IMR-90 (cell line): ENCODE measurements around the gene RPLP1. TPM values are rescaled to one million over a fixed set of nuclear protein-coding genes. Genes with fewer than 3 reads are reported as not detected.

Experiments used
- ATAC-seq: fragments of 200-7000 bp; cut with Tn5 transposase; 2 replicates; pipeline ENCODE4 v1.9.1; 2020; ENCODE audit warnings: low read depth, mild to moderate bottlenecking, moderate library complexity
- BruUV-seq: library from RNA; stranded (reverse); fragments of 400-500 nt; replicated peaks from 2 replicates; lab custom pipeline; 2021; lab: Mats Ljungman, UMichigan
- CTCF ChIA-PET: fragments of 300-600 bp; formaldehyde crosslinking; extraction: SDS; loops from one replicate; lab custom pipeline; 2021; ENCODE audit warnings: antibody characterized with exemption; lab: Yijun Ruan, JAX
- POLR2A ChIA-PET: fragments of 300-600 bp; sonication (Branson Sonifier 250); formaldehyde crosslinking; loops from one replicate; lab custom pipeline; 2022; ENCODE audit warnings: antibody characterized with exemption; ENCODE audit not compliant: unreplicated experiment; lab: Charles Lee
- DNase-seq: peaks from one replicate; pipeline ENCODE4 v3.0.0; 2013
- H2AFZ ChIP-seq: replicated peaks from 2 replicates; pipeline ENCODE3; 2013; ENCODE audit warnings: low read length, mild to moderate bottlenecking; ENCODE audit not compliant: poor library complexity
- H2AK5ac ChIP-seq: 2 replicates; pipeline ENCODE4 v1.6.1; 2013; ENCODE audit warnings: low read depth, low read length, inconsistent platforms
- H2AK9ac ChIP-seq: replicated peaks from 2 replicates; pipeline ENCODE3; 2013; ENCODE audit warnings: mild to moderate bottlenecking, low read depth, low read length, moderate library complexity; ENCODE audit not compliant: poor library complexity
- H2BK120ac ChIP-seq: 2 replicates; pipeline ENCODE4 v1.6.1; 2013; ENCODE audit warnings: low read depth, low read length, inconsistent platforms
- H2BK15ac ChIP-seq: 3 replicates; pipeline ENCODE4 v1.6.1; 2013; ENCODE audit warnings: low read depth, low read length, inconsistent platforms
- H2BK20ac ChIP-seq: 2 replicates; pipeline ENCODE4 v1.6.1; 2013; ENCODE audit warnings: low read depth, mild to moderate bottlenecking, inconsistent platforms, low read length, moderate library complexity
- H2BK5ac ChIP-seq: 2 replicates; pipeline ENCODE4 v1.6.1; 2013; ENCODE audit warnings: mild to moderate bottlenecking, low read depth, low read length, inconsistent platforms; ENCODE audit not compliant: poor library complexity, severe bottlenecking
- H3K14ac ChIP-seq: replicated peaks from 2 replicates; pipeline ENCODE4 v1.6.1; 2013; ENCODE audit warnings: low read depth, low read length, inconsistent platforms
- H3K18ac ChIP-seq: 2 replicates; pipeline ENCODE4 v1.6.1; 2013; ENCODE audit warnings: low read depth, low read length, control low read depth
- H3K23ac ChIP-seq: 2 replicates; pipeline ENCODE4 v1.6.1; 2013; ENCODE audit warnings: low read depth, low read length, inconsistent platforms
- H3K27ac ChIP-seq: 2 replicates; pipeline ENCODE4 v1.5.1; 2013; ENCODE audit warnings: mild to moderate bottlenecking, control low read depth, low read length; ENCODE audit not compliant: insufficient read depth
- H3K27me3 ChIP-seq: 2 replicates; pipeline ENCODE4 v1.6.1; 2013; ENCODE audit warnings: low read length; ENCODE audit not compliant: control insufficient read depth, insufficient read depth
- H3K36me3 ChIP-seq: 2 replicates; pipeline ENCODE4 v1.6.1; 2013; ENCODE audit warnings: low read length, mixed read lengths; ENCODE audit not compliant: control insufficient read depth, insufficient read depth
- H3K4ac ChIP-seq: 2 replicates; pipeline ENCODE4 v1.6.1; 2013; ENCODE audit warnings: low read depth, low read length, inconsistent platforms
- H3K4me1 ChIP-seq: 2 replicates; pipeline ENCODE4 v1.6.1; 2013; ENCODE audit warnings: low read length, mixed read lengths; ENCODE audit not compliant: control insufficient read depth, insufficient read depth
- H3K4me2 ChIP-seq: 2 replicates; pipeline ENCODE4 v1.6.1; 2013; ENCODE audit warnings: low read depth, mild to moderate bottlenecking, control low read depth, low read length, moderate library complexity
- H3K4me3 ChIP-seq: 2 replicates; pipeline ENCODE4 v1.5.1; 2013; ENCODE audit warnings: low read depth, mild to moderate bottlenecking, control low read depth, low read length, moderate library complexity; ENCODE audit not compliant: insufficient read depth
- H3K56ac ChIP-seq: 2 replicates; pipeline ENCODE4 v1.6.1; 2013; ENCODE audit warnings: low read length, inconsistent platforms; ENCODE audit not compliant: insufficient read depth; ENCODE audit errors: extremely low read depth
- H3K79me1 ChIP-seq, 2 experiments: 2 replicates each; pipeline ENCODE4 v1.6.1; 2013; ENCODE audit warnings: low read length in 2 of 2, inconsistent platforms in 1 of 2, low read depth in 1 of 2
- H3K9ac ChIP-seq: 2 replicates; pipeline ENCODE4 v1.6.1; 2013; ENCODE audit warnings: low read depth, low read length, control low read depth
- H3K9me1 ChIP-seq: 2 replicates; pipeline ENCODE4 v1.6.1; 2013; ENCODE audit warnings: low read length, inconsistent platforms; ENCODE audit not compliant: insufficient read depth
- H3K9me3 ChIP-seq: 2 replicates; pipeline ENCODE4 v1.6.1; 2013; ENCODE audit warnings: low read length; ENCODE audit not compliant: control insufficient read depth, insufficient read depth
- H4K20me1 ChIP-seq: 2 replicates; pipeline ENCODE4 v1.6.1; 2013; ENCODE audit warnings: low read length, inconsistent platforms; ENCODE audit not compliant: insufficient read depth
- H4K5ac ChIP-seq: 2 replicates; pipeline ENCODE4 v1.6.1; 2013; ENCODE audit warnings: mild to moderate bottlenecking, low read depth, low read length, control low read depth
- H4K8ac ChIP-seq, 2 experiments: 2 replicates each; pipeline ENCODE4 v1.6.1; 2013; ENCODE audit warnings: low read depth in 2 of 2, low read length in 2 of 2, control low read depth in 1 of 2, inconsistent platforms in 1 of 2
- H4K91ac ChIP-seq: 2 replicates; pipeline ENCODE4 v1.6.1; 2013; ENCODE audit warnings: low read depth, low read length, inconsistent platforms; ENCODE audit not compliant: insufficient read depth
- CEBPB ChIP-seq: IDR thresholded peaks from 2 replicates; pipeline ENCODE4 v1.6.1; 2012; ENCODE audit warnings: low read depth, low read length, improper control_type of control experiment
- CHD1 ChIP-seq: IDR thresholded peaks from 2 replicates; pipeline ENCODE4 v1.6.1; 2012; ENCODE audit warnings: low read depth, low read length, improper control_type of control experiment
- ELK1 ChIP-seq: fragments of 150-350 bp; IDR thresholded peaks from 2 replicates; pipeline ENCODE4 v1.6.1; 2016; ENCODE audit warnings: low read depth, mild to moderate bottlenecking, low read length, moderate library complexity, borderline replicate concordance
- FOS ChIP-seq: fragments of 150-350 bp; IDR thresholded peaks from 2 replicates; pipeline ENCODE4 v1.6.1; 2016; ENCODE audit warnings: low read depth, low read length
- MAFK ChIP-seq: IDR thresholded peaks from 2 replicates; pipeline ENCODE4 v1.6.1; 2012; ENCODE audit warnings: low read depth, low read length, improper control_type of control experiment
- MAZ ChIP-seq: IDR thresholded peaks from 2 replicates; pipeline ENCODE4 v1.6.1; 2012; ENCODE audit warnings: low read depth, mild to moderate bottlenecking, low read length, improper control_type of control experiment, moderate library complexity, borderline replicate concordance
- MXI1 ChIP-seq: IDR thresholded peaks from 2 replicates; pipeline ENCODE4 v1.6.1; 2012; ENCODE audit warnings: low read depth, mild to moderate bottlenecking, low read length, moderate library complexity, borderline replicate concordance
- NFE2L2 ChIP-seq: fragments of 150-350 bp; IDR thresholded peaks from 2 replicates; pipeline ENCODE4 v1.6.1; 2016; ENCODE audit warnings: low read depth, mild to moderate bottlenecking, low read length
- RAD21 ChIP-seq: IDR thresholded peaks from 2 replicates; pipeline ENCODE4 v1.6.1; 2012; ENCODE audit warnings: low read length, improper control_type of control experiment
- RCOR1 ChIP-seq: IDR thresholded peaks from 2 replicates; pipeline ENCODE4 v1.6.1; 2012; ENCODE audit warnings: mild to moderate bottlenecking, low read length, improper control_type of control experiment; ENCODE audit not compliant: insufficient replicate concordance
- RFX5 ChIP-seq: IDR thresholded peaks from 2 replicates; pipeline ENCODE4 v1.8.0; 2012; ENCODE audit warnings: low read depth, mild to moderate bottlenecking, low read length, moderate library complexity
- SMC3 ChIP-seq: fragments of 150-350 bp; IDR thresholded peaks from 2 replicates; pipeline ENCODE4 v1.6.1; 2016; ENCODE audit warnings: low read depth, mild to moderate bottlenecking, antibody characterized with exemption, low read length, moderate library complexity
- USF2 ChIP-seq: fragments of 150-350 bp; IDR thresholded peaks from 2 replicates; pipeline ENCODE4 v1.6.1; 2017; ENCODE audit warnings: mild to moderate bottlenecking, antibody characterized with exemption, low read length, low read depth
- WGBS, 2 experiments: methylation state at CpG; one replicate each; pipeline versions ENCODE4 v1.1.5 to v1.1.7; 2013; ENCODE audit warnings: missing lambda C conversion rate in 2 of 2; ENCODE audit not compliant: insufficient read length in 1 of 2; ENCODE audit errors: extremely low coverage in 2 of 2; 5-methylcytosine and 5-hydroxymethylcytosine counted together
- dilution Hi-C: fragments of 300-500 bp; cut with HindIII; formaldehyde crosslinking; loops from one replicate; pipeline ENCODE4 v1.14.3; 2018; ENCODE audit warnings: low sequenced_read_pairs; ENCODE audit not compliant: unreplicated experiment
- in situ Hi-C: fragments of 300-500 bp; cut with MboI; formaldehyde crosslinking; loops from 3 replicates; pipeline ENCODE4 v1.14.3; 2019; ENCODE audit warnings: low sequenced_read_pairs, inconsistent platforms, mixed read lengths
- intact Hi-C: fragments of 100-400 bp; cut with micrococcal nuclease; formaldehyde crosslinking; loops from 2 replicates; pipeline ENCODE4 v1.10.0; 2022
- polyA plus RNA-seq, 3 experiments: library from polyadenylated mRNA; depleted of rRNA; stranded (reverse); fragments of >200 nt; gene quantifications; 2 replicates each; pipeline ENCODE4 v1.2.3, GENCODE V29; 2012; ENCODE audit warnings: low replicate concordance in 1 of 3
- total RNA-seq: library from RNA; depleted of rRNA; stranded (reverse); fragments of >200 nt; gene quantifications from 2 replicates; pipeline ENCODE4 v1.2.3, GENCODE V29; 2012

RPLP1 gene
- total and polyA plus RNA-seq, 2 of the 4 experiments (the other 2 are of a cell fraction), result 97.0 to 1,440 TPM

GRCh38 chr15:69480932-69481331, 28.3 kb downstream of the RPLP1 start:
- no peaks in the 10 kb centered on the region for H3K36me3 ChIP-seq
- no peak overlapping the region for H3K56ac ChIP-seq
- H2AK5ac ChIP-seq, result no peak overlapping the region
- no peak overlapping the region for H2BK15ac ChIP-seq
- no peak overlapping the region for H3K9ac ChIP-seq
- ChIA-PET CTCF (no interaction called here), POLR2A (interaction anchor here (0.6 kb wide), 2 partner anchors 70 to 493 kb away, joined by 3 to 4 read pairs; no protein-coding TSS in a partner anchor)
- no peak overlapping the region for H2AFZ ChIP-seq
- H3K9me3 ChIP-seq, result peaks cover 6% of the 10 kb centered on the region
- H2BK5ac ChIP-seq, result no peak overlapping the region
- H2BK120ac ChIP-seq, result no peak overlapping the region
- H2BK20ac ChIP-seq, result no peak overlapping the region
- no peak overlapping the region for H3K4me3 ChIP-seq
- peaks cover 36% of the 10 kb centered on the region for H3K27me3 ChIP-seq
- WGBS, 2 experiments, result no CpG with 5 or more reads among the region's 3 CpGs
- BruUV-seq, result no TSS peak
- no peak overlapping the region for H3K27ac ChIP-seq
- H4K20me1 ChIP-seq, result no peaks in the 10 kb centered on the region
- no peak for TF ChIP-seq MXI1
- TF ChIP-seq RFX5, result no peak
- no peak for TF ChIP-seq MAZ
- TF ChIP-seq NFE2L2, result no peak
- no peak for TF ChIP-seq FOS
- TF ChIP-seq MAFK, result no peak
- no peak for TF ChIP-seq SMC3
- TF ChIP-seq RCOR1, result no peak
- TF ChIP-seq CEBPB, result no peak
- no peak for TF ChIP-seq USF2
- no peak for TF ChIP-seq CHD1
- no peak for TF ChIP-seq RAD21
- no peak for TF ChIP-seq ELK1
- dilution Hi-C loops, result no loop called here
- in situ Hi-C loops, result no loop called here
- no peak overlapping the region for H3K14ac ChIP-seq
- DNase-seq, result no peak
- H3K79me1 ChIP-seq, result no peaks in the 10 kb centered on the region
- H3K18ac ChIP-seq, result no peak overlapping the region
- intact Hi-C loops, result loop anchor here (10.0 kb wide), 1 partner anchor 164 kb away; no protein-coding TSS in a partner anchor
- H3K23ac ChIP-seq, result no peak overlapping the region
- no peaks in the 10 kb centered on the region; the same call in 1 of the 2 replicates for H3K9me1 ChIP-seq
- H2AK9ac ChIP-seq, result no peak overlapping the region
- ATAC-seq, result no peak
- H3K4ac ChIP-seq, result no peak overlapping the region
- no peaks in the 10 kb centered on the region for H3K4me1 ChIP-seq
- H4K91ac ChIP-seq, result no peak overlapping the region
- no peak overlapping the region for H4K5ac ChIP-seq
- H4K8ac ChIP-seq, result no peak overlapping the region
- no peak overlapping the region for H3K4me2 ChIP-seq
